H1 (cell line): ENCODE data around the gene KCNQ2. TPM values are rescaled to one million over a fixed set of nuclear protein-coding genes. Genes with fewer than 3 reads are reported as not detected.

ENCODE experiments used
- CTCF ChIA-PET: fragments of 300-600 bp; sonication (Branson Sonifier 250); formaldehyde crosslinking; loops from one replicate; lab custom pipeline; 2021; ENCODE audit not compliant: partially characterized antibody; lab: Charles Lee
- POLR2A ChIA-PET: fragments of 300-600 bp; sonication (Branson Sonifier 250); formaldehyde crosslinking; loops from one replicate; lab custom pipeline; 2021; ENCODE audit warnings: inconsistent platforms; ENCODE audit not compliant: partially characterized antibody; lab: Charles Lee
- DNase-seq, 2 experiments: peaks; one replicate each; pipeline versions ENCODE4 v3.0.0 to v3.0.0-alpha.2; 2010 to 2022; ENCODE audit warnings: low spot score in 2 of 2, low read depth in 1 of 2, mixed read lengths in 1 of 2
- FAIRE-seq: peaks from 2 replicates; lab custom pipeline; 2011; peaks lifted over from hg19 to GRCh38; lab: Jason Lieb, UNC
- H2AFZ ChIP-seq: 2 replicates; pipeline ENCODE4 v1.8.1; 2012; ENCODE audit warnings: low read length, inconsistent platforms
- H2AK5ac ChIP-seq: 2 replicates; pipeline ENCODE4 v1.6.1; 2013; ENCODE audit warnings: low read depth, low read length
- H2BK120ac ChIP-seq: replicated peaks from 2 replicates; pipeline ENCODE3; 2013; ENCODE audit warnings: low read depth, low read length, inconsistent platforms
- H2BK12ac ChIP-seq: 2 replicates; pipeline ENCODE4 v1.6.1; 2013; ENCODE audit warnings: low read depth, low read length
- H2BK15ac ChIP-seq: 2 replicates; pipeline ENCODE4 v1.6.1; 2013; ENCODE audit warnings: low read length
- H2BK20ac ChIP-seq: 2 replicates; pipeline ENCODE4 v1.6.1; 2013; ENCODE audit warnings: low read length
- H2BK5ac ChIP-seq: 2 replicates; pipeline ENCODE4 v1.6.1; 2013; ENCODE audit warnings: low read depth, low read length
- H3K14ac ChIP-seq: 2 replicates; pipeline ENCODE4 v1.6.1; 2013; ENCODE audit warnings: inconsistent platforms; ENCODE audit not compliant: insufficient read length
- H3K18ac ChIP-seq: 2 replicates; pipeline ENCODE4 v1.6.1; 2013; ENCODE audit warnings: low read length; ENCODE audit errors: extremely low read depth
- H3K23ac ChIP-seq: 2 replicates; pipeline ENCODE4 v1.6.1; 2013; ENCODE audit warnings: inconsistent platforms; ENCODE audit not compliant: insufficient read length
- H3K23me2 ChIP-seq: 2 replicates; pipeline ENCODE4 v1.6.1; 2013; ENCODE audit warnings: low read depth, low read length
- H3K27ac ChIP-seq: 2 replicates; pipeline ENCODE4 v1.6.1; 2011; ENCODE audit warnings: low read depth, low read length, inconsistent platforms
- H3K27me3 ChIP-seq, 4 experiments: replicated peaks in 1 of 4; 1 replicate in 1 of 4; 2 replicates in 3 of 4; pipeline versions ENCODE4 v1.6.1 to v1.8.1; 2011 to 2013; ENCODE audit warnings: low read length in 3 of 4, mild to moderate bottlenecking in 3 of 4, inconsistent platforms in 2 of 4, mixed read lengths in 2 of 4, moderate library complexity in 1 of 4; ENCODE audit not compliant: control insufficient read depth in 3 of 4, insufficient read depth in 3 of 4; ENCODE audit errors: extremely low read depth in 1 of 4
- H3K36me3 ChIP-seq, 4 experiments: 2 replicates each; pipeline versions ENCODE4 v1.6.1 to v1.8.1; 2011 to 2013; ENCODE audit warnings: mild to moderate bottlenecking in 4 of 4, low read length in 3 of 4, moderate library complexity in 2 of 4, control low read depth in 1 of 4, inconsistent platforms in 1 of 4; ENCODE audit not compliant: insufficient read depth in 4 of 4, control insufficient read depth in 2 of 4
- H3K4ac ChIP-seq: replicated peaks from 2 replicates; pipeline ENCODE3; 2013; ENCODE audit warnings: low read length, low read depth, mixed read lengths, inconsistent platforms; ENCODE audit not compliant: insufficient read length
- H3K4me1 ChIP-seq, 4 experiments: replicated peaks in 1 of 4; 1 replicate in 1 of 4; 2 replicates in 3 of 4; pipeline versions ENCODE4 v1.6.1 to v1.8.1; 2011 to 2013; ENCODE audit warnings: low read length in 3 of 4, inconsistent platforms in 2 of 4, mixed read lengths in 1 of 4; ENCODE audit not compliant: insufficient read depth in 4 of 4, control insufficient read depth in 3 of 4
- H3K4me2 ChIP-seq, 2 experiments: 2 replicates each; pipeline versions ENCODE4 v1.6.1 to v1.8.1; 2011 to 2013; ENCODE audit warnings: low read depth in 2 of 2, low read length in 2 of 2, control low read depth in 1 of 2, inconsistent platforms in 1 of 2, mild to moderate bottlenecking in 1 of 2; ENCODE audit not compliant: insufficient read depth in 1 of 2
- H3K4me3 ChIP-seq, 4 experiments: fragments of 200-600, 300-600 bp in 1 of 4; sonication (generic), shearing (Covaris generic), sonication (Bioruptor Twin) in 1 of 4; 2 replicates each; pipeline versions ENCODE4 v1.5.1 to v1.8.1; 2011 to 2016; ENCODE audit warnings: low read length in 4 of 4, low read depth in 3 of 4, control low read depth in 2 of 4, inconsistent platforms in 2 of 4, mild to moderate bottlenecking in 2 of 4, mixed read lengths in 1 of 4, moderate library complexity in 1 of 4; ENCODE audit not compliant: insufficient read depth in 2 of 4; ENCODE audit errors: extremely low read depth in 1 of 4
- H3K56ac ChIP-seq: replicated peaks from 2 replicates; pipeline ENCODE3; 2013; ENCODE audit warnings: low read depth, mild to moderate bottlenecking, mixed read lengths, low read length, inconsistent platforms; ENCODE audit not compliant: insufficient read length
- H3K79me1 ChIP-seq: 2 replicates; pipeline ENCODE4 v1.6.1; 2013; ENCODE audit warnings: low read depth, low read length, control low read depth
- H3K79me2 ChIP-seq, 2 experiments: 2 replicates each; pipeline versions ENCODE4 v1.6.1 to v1.8.1; 2012 to 2013; ENCODE audit warnings: low read length in 2 of 2, mild to moderate bottlenecking in 2 of 2, inconsistent platforms in 1 of 2; ENCODE audit not compliant: insufficient read depth in 2 of 2, control insufficient read depth in 1 of 2
- H3K9ac ChIP-seq, 4 experiments: replicated peaks in 1 of 4; 1 replicate in 1 of 4; 2 replicates in 3 of 4; pipeline versions ENCODE4 v1.6.1 to v1.8.1; 2011 to 2013; ENCODE audit warnings: low read depth in 3 of 4, low read length in 3 of 4, control low read depth in 2 of 4, mild to moderate bottlenecking in 2 of 4, moderate library complexity in 2 of 4, inconsistent platforms in 1 of 4; ENCODE audit errors: extremely low read depth in 1 of 4
- H3K9me3 ChIP-seq, 2 experiments: 2 replicates each; pipeline versions ENCODE4 v1.6.1 to v1.8.1; 2012 to 2013; ENCODE audit warnings: mild to moderate bottlenecking in 2 of 2, moderate library complexity in 2 of 2, control low read depth in 1 of 2, inconsistent platforms in 1 of 2, low read depth in 1 of 2, low read length in 1 of 2, mixed read lengths in 1 of 2; ENCODE audit not compliant: insufficient read depth in 2 of 2
- H4K20me1 ChIP-seq, 2 experiments: replicated peaks in 1 of 2; 2 replicates each; pipeline versions ENCODE3 to v1.8.1; 2011 to 2013; ENCODE audit warnings: inconsistent platforms in 2 of 2, low read length in 2 of 2, mild to moderate bottlenecking in 1 of 2; ENCODE audit not compliant: insufficient read depth in 2 of 2, control insufficient read depth in 1 of 2
- H4K5ac ChIP-seq: 2 replicates; pipeline ENCODE4 v1.6.1; 2013; ENCODE audit warnings: low read length, low read depth, mixed read lengths, inconsistent platforms; ENCODE audit not compliant: insufficient read length
- H4K8ac ChIP-seq: 2 replicates; pipeline ENCODE4 v1.8.0; 2013; ENCODE audit warnings: mild to moderate bottlenecking, moderate library complexity, low read length, inconsistent platforms; ENCODE audit not compliant: insufficient read depth; ENCODE audit errors: extremely low read depth
- H4K91ac ChIP-seq: replicated peaks from 2 replicates; pipeline ENCODE3; 2013; ENCODE audit warnings: low read length, mixed read lengths, inconsistent platforms; ENCODE audit not compliant: insufficient read length
- BCL11A ChIP-seq, 2 experiments: IDR thresholded peaks; one replicate each; pipeline ENCODE4 v1.6.1; 2011; ENCODE audit warnings: low read depth in 2 of 2, low read length in 2 of 2, mild to moderate bottlenecking in 2 of 2
- BRCA1 ChIP-seq: IDR thresholded peaks from 2 replicates; pipeline ENCODE4 v1.6.1; 2012; ENCODE audit warnings: low read depth, low read length, improper control_type of control experiment
- CHD1 ChIP-seq: IDR thresholded peaks from 2 replicates; pipeline ENCODE4 v1.6.1; 2012; ENCODE audit warnings: low read depth, low read length, improper control_type of control experiment
- CHD2 ChIP-seq: IDR thresholded peaks from 2 replicates; pipeline ENCODE4 v1.6.1; 2012; ENCODE audit warnings: low read length, improper control_type of control experiment
- EGR1 ChIP-seq: IDR thresholded peaks from 2 replicates; pipeline ENCODE4 v1.6.1; 2011; ENCODE audit warnings: low read depth, low read length, borderline replicate concordance
- EZH2 ChIP-seq: fragments of 200-600 bp; sonication (generic); IDR thresholded peaks from 2 replicates; pipeline ENCODE4 v1.7.1; 2012; ENCODE audit warnings: low read depth, mild to moderate bottlenecking, moderate library complexity, low read length, inconsistent platforms; ENCODE audit not compliant: severe bottlenecking
- GABPA ChIP-seq: IDR thresholded peaks from 2 replicates; pipeline ENCODE4 v1.6.1; 2011; ENCODE audit warnings: mild to moderate bottlenecking, low read length, moderate library complexity, borderline replicate concordance; ENCODE audit not compliant: insufficient read depth
- GTF2F1 ChIP-seq: IDR thresholded peaks from 2 replicates; pipeline ENCODE4 v1.6.1; 2012; ENCODE audit warnings: low read depth, low read length, improper control_type of control experiment, borderline replicate concordance
- MAFK ChIP-seq: IDR thresholded peaks from 2 replicates; pipeline ENCODE4 v1.6.1; 2012; ENCODE audit warnings: low read depth, mild to moderate bottlenecking, improper control_type of control experiment, low read length
- RAD21 ChIP-seq, 2 experiments: IDR thresholded peaks in 1 of 2; conservative IDR thresholded peaks in 1 of 2; 2 replicates each; pipeline ENCODE4 v1.6.1; 2011; ENCODE audit warnings: low read depth in 2 of 2, low read length in 2 of 2, improper control_type of control experiment in 1 of 2, inconsistent platforms in 1 of 2, mild to moderate bottlenecking in 1 of 2, moderate library complexity in 1 of 2
- SP1 ChIP-seq: IDR thresholded peaks from 2 replicates; pipeline ENCODE4 v1.6.1; 2011; ENCODE audit warnings: low read depth, low read length
- SP4 ChIP-seq: IDR thresholded peaks from 2 replicates; pipeline ENCODE4 v1.6.1; 2012; ENCODE audit warnings: low read length, inconsistent platforms
- TAF7 ChIP-seq: optimal IDR thresholded peaks from 2 replicates; pipeline ENCODE3; 2011; ENCODE audit warnings: low read depth, mild to moderate bottlenecking, inconsistent platforms, low read length, moderate library complexity, borderline replicate concordance
- TEAD4 ChIP-seq: IDR thresholded peaks from 2 replicates; pipeline ENCODE4 v1.6.1; 2012; ENCODE audit warnings: low read depth, low read length, inconsistent platforms, mixed read lengths
- YY1 ChIP-seq: IDR thresholded peaks from 2 replicates; pipeline ENCODE4 v1.6.1; 2011; ENCODE audit warnings: low read depth, mild to moderate bottlenecking, low read length
- WGBS, 2 experiments: shearing (Covaris generic) in 1 of 2; methylation state at CpG; one replicate each; pipeline versions ENCODE4 v1.1.6 to v1.1.7; 2013 to 2015; ENCODE audit warnings: low lambda C conversion rate in 2 of 2, mixed read lengths in 2 of 2, inconsistent platforms in 1 of 2, low coverage in 1 of 2, missing lambda C conversion rate in 1 of 2; ENCODE audit not compliant: insufficient replicate concordance in 2 of 2, insufficient coverage in 1 of 2, insufficient read length in 1 of 2; ENCODE audit errors: extremely low coverage in 1 of 2, missing lambda C conversion rate in 1 of 2; 5-methylcytosine and 5-hydroxymethylcytosine counted together
- polyA plus RNA-seq, 7 experiments: library from polyadenylated mRNA; depleted of rRNA in 3 of 7; stranded (reverse) in 5 of 7; unstranded in 2 of 7; fragments of >200 nt in 5 of 7; fragments of 200-250 nt in 2 of 7; gene quantifications; 1 replicate in 5 of 7; 2 replicates in 1 of 7; 4 replicates in 1 of 7; pipeline versions ENCODE4 v1.2.1 to v1.2.3, GENCODE V29; 2011 to 2013; ENCODE audit warnings: missing spikeins in 2 of 7, mixed read lengths in 2 of 7
- total RNA-seq: library from RNA; stranded (reverse); fragmentation: NEBNext Ultra II Directional; extraction: Animal tissue kit (Norgen Biotek cat#: 25700); gene quantifications from 2 replicates; pipeline ENCODE4 v1.2.1, GENCODE V29; 2021

KCNQ2 gene
- total and polyA plus RNA-seq, 2 of the 8 experiments (the other 6 are each of a cell fraction or from before 2014, with no cell fraction given), result 82.6 to 243 TPM

- POLR2A ChIA-PET, result interaction anchor here (0.6 to 1.9 kb wide), 6 partner anchors 12 to 213 kb away, joined by 3 to 6 read pairs (median 4); partner anchors contain the start of genes KCNQ2 and PPDPF
- FAIRE-seq, result no peak
- no peaks in the 10 kb centered on the region for H3K36me3 ChIP-seq
- TF ChIP-seq SP1 (no peak), TEAD4 (no peak), RAD21 (IDR thresholded peaks at IDR 0.05 in 1 of 2, conservative IDR thresholded peaks at IDR 0.05 in 1 of 2; ENCODE audit: low read depth in 2 of 2, low read length in 2 of 2) (peak; percentile 62 to 77), GTF2F1 (no peak), CHD1 (no peak), YY1 (no peak), MAFK (no peak), BRCA1 (no peak), EGR1 (no peak), TAF7 (no peak), EZH2 (no peak), SP4 (no peak), GABPA (peak; percentile 17; the same call in 1 of the 2 replicates), CHD2 (no peak), BCL11A (IDR thresholded peaks at IDR 0.05; ENCODE audit: low read depth in 2 of 2, low read length in 2 of 2) (no peak)
These were observed 11.4 kb upstream of the KCNQ2 start for GRCh38 chr20:63483834-63484233.

More at GRCh38 chr20:63483834-63484233, 11.4 kb upstream of the KCNQ2 start:
- Histone ChIP-seq H3K79me1 (no peaks in the 10 kb centered on the region), H3K4ac (no peak overlapping the region), H3K27me3 (peaks cover 0 to 12% (median 8%) of the 10 kb centered on the region in 4 experiments; a peak in 6 of 7 replicates), H3K9ac (no peak overlapping the region), H2BK12ac (no peak overlapping the region), H2AK5ac (no peak overlapping the region), H3K23me2 (peaks cover 2% of the 10 kb centered on the region; the same call in 1 of the 2 replicates), H2BK20ac (no peak overlapping the region), H3K79me2 (no peaks in the 10 kb centered on the region), H4K8ac (no peak overlapping the region), H2BK5ac (no peak overlapping the region), H3K56ac (no peak overlapping the region), H2BK15ac (no peak overlapping the region), H3K4me1 (peaks cover 0 to 29% (median 16%) of the 10 kb centered on the region in 4 experiments; a peak in 5 of 7 replicates), H4K5ac (no peak overlapping the region), H2AFZ (no peak overlapping the region), H3K4me3 (no peak overlapping the region), H3K4me2 (no peak overlapping the region), H3K14ac (no peak overlapping the region), H3K9me3 (peaks cover 4% of the 10 kb centered on the region in 2 experiments; a peak in 1 of 4 replicates), H3K18ac (no peak overlapping the region), H3K27ac (no peak overlapping the region), H4K20me1 (no peaks in the 10 kb centered on the region), H4K91ac (no peak overlapping the region), H2BK120ac (no peak overlapping the region), H3K23ac (no peak overlapping the region)
- CTCF ChIA-PET, result interaction anchor here (0.6 to 4.8 kb wide), 16 partner anchors 8 to 490 kb away, joined by 3 to 39 read pairs (median 4); partner anchors contain the start of gene PTK6
- WGBS, 2 experiments, result 82% methylated on average over 4 of the region's 12 CpGs; no CpG with 5 or more reads in 1 of the 2 experiments
- DNase-seq, result no peak
